Measurements from ENCODE around the gene APOBEC3G. TPM values are rescaled to one million over a fixed set of nuclear protein-coding genes. Genes with fewer than 3 reads are reported as not detected.
A peak's percentile ranks its signal among the peaks of the same experiment; 100 is the strongest.

APOBEC3G gene
- total and polyA plus RNA-seq, 2 donors (not counting 1 experiment from before 2014, with no cell fraction given), result 94.2 to 96.6 TPM

- H3K27ac Mint-ChIP-seq, result peak overlapping the region; percentile 0
These were observed 37.0 kb downstream of the APOBEC3G start for GRCh38 chr22:39114112-39114511.

More at GRCh38 chr22:39114112-39114511, 37.0 kb downstream of the APOBEC3G start:
- CTCF ChIA-PET, result interaction anchor here (0.7 to 2.8 kb wide), 4 partner anchors 47 to 410 kb away, joined by 3 to 12 read pairs (median 4); no protein-coding TSS in a partner anchor
- POLR2A ChIA-PET, result interaction anchor here (0.6 to 2.6 kb wide), 4 partner anchors 14 to 251 kb away, joined by 3 to 10 read pairs (median 4); no protein-coding TSS in a partner anchor
- WGBS (ENCODE audit: insufficient coverage), result 60% methylated on average over 1 of the region's 6 CpGs
- Histone ChIP-seq H3K27ac (ENCODE audit: low read length in 2 of 2) (no peak overlapping the region), H3K36me3 (replicated peaks in 1 of 2; ENCODE audit: control extremely low read depth in 1 of 2, control insufficient read depth in 1 of 2, extremely low read depth in 1 of 2, insufficient read depth in 2 of 2, low read length in 1 of 2) (no peaks in the 10 kb centered on the region), H3K79me2 (ENCODE audit: control insufficient read depth, insufficient read depth, low read length) (no peaks in the 10 kb centered on the region), H2AFZ (ENCODE audit: insufficient read depth, low read depth, low read length, poor library complexity, severe bottlenecking) (no peak overlapping the region), H4K20me1 (ENCODE audit: control insufficient read depth, insufficient read depth, low read length, poor library complexity, severe bottlenecking) (no peaks in the 10 kb centered on the region), H3K9me3 (ENCODE audit: control extremely low read depth in 1 of 3, control insufficient read depth in 2 of 3, insufficient read depth in 1 of 3, low read length in 2 of 3) (no peaks in the 10 kb centered on the region), H3K4me3 (ENCODE audit: control extremely low read depth in 1 of 5, extremely low read depth in 1 of 5, insufficient read depth in 1 of 5, low read depth in 2 of 5, low read length in 4 of 5) (no peak overlapping the region), H3K4me1 (ENCODE audit: control insufficient read depth in 2 of 2, insufficient read depth in 2 of 2, low read length in 2 of 2) (peaks cover 50 to 58% of the 10 kb centered on the region in 2 donors), H3K4me2 (replicated peaks; ENCODE audit: low read depth, low read length, poor library complexity, severe bottlenecking) (no peak overlapping the region), H3K9ac (ENCODE audit: low read length) (no peak overlapping the region), H3K27me3 (replicated peaks in 1 of 4; ENCODE audit: control extremely low read depth in 1 of 4, control insufficient read depth in 3 of 4, insufficient read depth in 4 of 4, low read length in 3 of 4) (no peaks in the 10 kb centered on the region)
- intact Hi-C loops (cut with micrococcal nuclease), result loop anchor here (2.0 kb wide), 2 partner anchors 15 to 99 kb away; partner anchors contain the start of gene APOBEC3C
- DNase-seq, result peak; percentile 9
- TF ChIP-seq EZH2 (IDR thresholded peaks at IDR 0.05; ENCODE audit: borderline replicate concordance, insufficient read depth, low read depth, low read length, poor library complexity, severe bottlenecking) (no peak), CTCF (IDR thresholded peaks at IDR 0.05) (no peak)
- Mint-ChIP-seq H3K27me3 (no peaks in the 10 kb centered on the region), H3K4me3 (no peak overlapping the region), H3K9me3 (ENCODE audit: insufficient read depth) (no peaks in the 10 kb centered on the region), H3K4me1 (peaks cover 58% of the 10 kb centered on the region)
- no peak for ATAC-seq (ENCODE audit: low read depth)
